Caki2 (cell line): ENCODE measurements around the gene HAUS5. TPM values are rescaled to one million over a fixed set of nuclear protein-coding genes. Genes with fewer than 3 reads are reported as not detected.

Source experiments
- DNase-seq: peaks from one replicate; pipeline ENCODE4 v3.0.0-alpha.2; 2015; ENCODE audit warnings: low read depth
- in situ Hi-C: cut with HindIII; loops from 2 replicates; pipeline ENCODE4 v1.10.0; 2016; ENCODE audit warnings: low sequenced_read_pairs, low pct_unique_long_range_greater_than_20kb, mixed read lengths
- total RNA-seq: library from RNA; depleted of rRNA; stranded (reverse); fragments of >200 nt; shearing (Covaris generic); gene quantifications from 2 replicates; pipeline ENCODE4 v1.2.3, GENCODE V29; 2014; ENCODE audit warnings: low replicate concordance; rRNA removed

The HAUS5 gene
- total RNA-seq, 1 experiment from 2014 or later = 34.4 TPM

- no peak for DNase-seq
- in situ Hi-C loops = no loop called here
These were observed 49.4 kb downstream of the HAUS5 start for GRCh38 chr19:35661995-35662340.

- in situ Hi-C loops = no loop called here
- DNase-seq = no peak
These were observed 51.4 kb downstream of the HAUS5 start for GRCh38 chr19:35663981-35664380.

GRCh38 chr19:35665157-35665556 lies 52.6 kb downstream of the HAUS5 start:
- in situ Hi-C loops = no loop called here
- no peak for DNase-seq

GRCh38 chr19:35665604-35666003 lies 53.1 kb downstream of the HAUS5 start:
- DNase-seq = no peak
- in situ Hi-C loops = no loop called here

- DNase-seq = no peak
- in situ Hi-C loops = no loop called here
These were observed 53.8 kb downstream of the HAUS5 start, which contains the start of gene UPK1A for GRCh38 chr19:35666251-35666913. TSS of gene UPK1A (plus strand) at chr19:35666517. CDS start at chr19:35666813, 296 bp downstream.

- in situ Hi-C loops = no loop called here
- DNase-seq = no peak
These were observed 57.0 kb downstream of the HAUS5 start for GRCh38 chr19:35669566-35669965.

GRCh38 chr19:35669974-35670373 lies 57.4 kb downstream of the HAUS5 start:
- in situ Hi-C loops = no loop called here
- no peak for DNase-seq

GRCh38 chr19:35670686-35671085 lies 58.2 kb downstream of the HAUS5 start:
- in situ Hi-C loops = no loop called here
- DNase-seq = no peak

- in situ Hi-C loops = no loop called here
These were observed 59.3 kb downstream of the HAUS5 start for GRCh38 chr19:35671818-35672217.

GRCh38 chr19:35673121-35673804 lies 60.7 kb downstream of the HAUS5 start:
- DNase-seq = peak; percentile 87
- in situ Hi-C loops = no loop called here

More at GRCh38 chr19:35671818-35672217, 59.3 kb downstream of the HAUS5 start:
- DNase-seq = no peak

Other genes starting within 250 kb of the HAUS5 start
- not detected in 2 replicates for gene GPR42, start 241.7 kb upstream of the HAUS5 start, total RNA-seq
- not detected in 2 replicates for gene FFAR2, start 164.5 kb upstream of the HAUS5 start, total RNA-seq
- gene KRTDAP, start 122.3 kb upstream of the HAUS5 start, total RNA-seq = not detected in 2 replicates
- not detected in 2 replicates for gene DMKN, start 99.1 kb upstream of the HAUS5 start, total RNA-seq
- not detected in 2 replicates for gene SBSN, start 84.4 kb upstream of the HAUS5 start, total RNA-seq
- gene GAPDHS, start 79.3 kb upstream of the HAUS5 start, total RNA-seq = not detected in 2 replicates
- gene TMEM147, start 67.1 kb upstream of the HAUS5 start, total RNA-seq = 218 and 221 TPM in 2 replicates
- gene ATP4A, start 49.1 kb upstream of the HAUS5 start, total RNA-seq = not detected in 2 replicates
- not detected in 2 replicates for gene PMIS2, start 26.6 kb upstream of the HAUS5 start, total RNA-seq
- 171 and 180 TPM in 2 replicates for gene RBM42, start 16.3 kb downstream of the HAUS5 start, total RNA-seq
- gene ETV2, start 29.0 kb downstream of the HAUS5 start, total RNA-seq = 0.64 TPM in 1 of 2 replicates, not detected in the other
- 438 and 558 TPM in 2 replicates for gene COX6B1, start 35.6 kb downstream of the HAUS5 start, total RNA-seq
- not detected in 2 replicates for gene UPK1A, start 53.8 kb downstream of the HAUS5 start, total RNA-seq
- gene ZBTB32, start 91.8 kb downstream of the HAUS5 start, total RNA-seq = not detected in 2 replicates
- gene KMT2B, start 105.3 kb downstream of the HAUS5 start, total RNA-seq = 2.8 and 12.9 TPM in 2 replicates
- gene IGFLR1, start 129.7 kb downstream of the HAUS5 start, total RNA-seq = 10.1 and 18.1 TPM in 2 replicates
- 7.1 and 14.1 TPM in 2 replicates for gene U2AF1L4, start 132.7 kb downstream of the HAUS5 start, total RNA-seq
- gene PSENEN, start 132.9 kb downstream of the HAUS5 start, total RNA-seq = 151 and 186 TPM in 2 replicates
- 7.4 and 15.5 TPM in 2 replicates for gene LIN37, start 135.8 kb downstream of the HAUS5 start, total RNA-seq
- gene HSPB6, start 144.3 kb downstream of the HAUS5 start, total RNA-seq = not detected in 2 replicates
- gene PROSER3, start 145.4 kb downstream of the HAUS5 start, total RNA-seq = 8.0 and 9.8 TPM in 2 replicates
- gene ARHGAP33, start 162.8 kb downstream of the HAUS5 start, total RNA-seq = 2.2 and 3.5 TPM in 2 replicates
- 0.17 TPM in 1 of 2 replicates, not detected in the other for gene PRODH2, start 200.1 kb downstream of the HAUS5 start, total RNA-seq
- gene NPHS1, start 239.8 kb downstream of the HAUS5 start, total RNA-seq = 0.41 and 0.88 TPM in 2 replicates
- gene KIRREL2, start 244.2 kb downstream of the HAUS5 start, total RNA-seq = not detected in 2 replicates